ENCODE measurements around the gene HPS1. TPM values are rescaled to one million over a fixed set of nuclear protein-coding genes. Genes with fewer than 3 reads are reported as not detected.

Gene HPS1
- total RNA-seq, 4 donors from 2014 or later: 46.5 to 83.5 (median 67.5) TPM

DNA sequence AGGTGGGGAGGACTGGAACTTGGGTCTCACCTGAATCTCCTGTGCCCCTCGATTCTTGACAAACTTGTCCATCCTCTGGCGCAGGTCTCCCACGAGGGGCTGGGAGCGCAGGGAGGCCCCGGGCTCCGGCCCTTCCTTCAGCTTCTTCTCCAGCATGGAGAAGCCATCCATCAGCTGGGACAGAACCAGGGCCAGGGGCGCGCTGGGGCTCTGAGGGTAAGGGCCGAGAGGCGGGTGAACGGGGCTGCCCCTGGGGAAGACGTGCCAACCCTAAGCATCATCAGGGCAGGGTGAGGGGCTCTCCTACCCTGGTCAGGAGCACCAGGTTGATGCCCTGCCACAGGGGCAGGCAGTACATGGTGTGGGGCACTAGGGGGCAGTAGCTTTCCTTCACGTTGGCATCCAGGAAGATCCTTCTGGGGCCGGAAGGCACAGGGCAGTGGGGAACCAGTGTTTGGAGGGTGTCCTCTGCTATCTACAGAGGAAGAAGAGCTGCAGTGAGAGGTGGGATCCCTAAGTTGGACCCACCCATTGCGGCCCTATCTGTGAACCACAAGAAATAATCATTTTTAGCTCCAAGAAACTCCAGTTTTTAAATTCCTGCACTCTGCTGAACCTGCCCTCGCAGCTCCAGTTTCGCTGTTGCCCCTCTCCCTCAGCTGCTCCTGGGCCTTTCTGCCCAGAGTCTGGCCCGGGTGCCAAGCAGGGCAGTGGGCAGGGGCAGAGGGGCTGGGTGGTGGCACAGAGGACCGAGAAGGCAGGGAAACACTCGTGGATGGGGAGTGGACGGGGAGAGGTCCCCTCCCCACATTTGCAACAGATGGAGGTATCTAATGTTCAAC is 21.0 kb downstream of the HPS1 start:
- Histone ChIP-seq H3K4me1 (no peaks in the 10 kb centered on the region), H3K27ac (no peak overlapping the region), H3K27me3 (no peaks in the 10 kb centered on the region), H3K36me3 (peaks cover 88% of the 10 kb centered on the region), H3K4me3 (no peak overlapping the region), H3K9me3 (no peaks in the 10 kb centered on the region)
- DNase-seq (ENCODE audit: low spot score in 2 of 2): no peak
- no peak for TF ChIP-seq POLR2A (IDR thresholded peaks at IDR 0.05)
- TF ChIP-seq, protein P1, sequence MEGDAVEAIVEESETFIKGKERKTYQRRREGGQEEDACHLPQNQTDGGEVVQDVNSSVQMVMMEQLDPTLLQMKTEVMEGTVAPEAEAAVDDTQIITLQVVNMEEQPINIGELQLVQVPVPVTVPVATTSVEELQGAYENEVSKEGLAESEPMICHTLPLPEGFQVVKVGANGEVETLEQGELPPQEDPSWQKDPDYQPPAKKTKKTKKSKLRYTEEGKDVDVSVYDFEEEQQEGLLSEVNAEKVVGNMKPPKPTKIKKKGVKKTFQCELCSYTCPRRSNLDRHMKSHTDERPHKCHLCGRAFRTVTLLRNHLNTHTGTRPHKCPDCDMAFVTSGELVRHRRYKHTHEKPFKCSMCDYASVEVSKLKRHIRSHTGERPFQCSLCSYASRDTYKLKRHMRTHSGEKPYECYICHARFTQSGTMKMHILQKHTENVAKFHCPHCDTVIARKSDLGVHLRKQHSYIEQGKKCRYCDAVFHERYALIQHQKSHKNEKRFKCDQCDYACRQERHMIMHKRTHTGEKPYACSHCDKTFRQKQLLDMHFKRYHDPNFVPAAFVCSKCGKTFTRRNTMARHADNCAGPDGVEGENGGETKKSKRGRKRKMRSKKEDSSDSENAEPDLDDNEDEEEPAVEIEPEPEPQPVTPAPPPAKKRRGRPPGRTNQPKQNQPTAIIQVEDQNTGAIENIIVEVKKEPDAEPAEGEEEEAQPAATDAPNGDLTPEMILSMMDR (IDR thresholded peaks at IDR 0.05): peak; percentile 23 to 66
- 85% methylated on average over 12 of the region's 21 CpGs for WGBS

DNA sequence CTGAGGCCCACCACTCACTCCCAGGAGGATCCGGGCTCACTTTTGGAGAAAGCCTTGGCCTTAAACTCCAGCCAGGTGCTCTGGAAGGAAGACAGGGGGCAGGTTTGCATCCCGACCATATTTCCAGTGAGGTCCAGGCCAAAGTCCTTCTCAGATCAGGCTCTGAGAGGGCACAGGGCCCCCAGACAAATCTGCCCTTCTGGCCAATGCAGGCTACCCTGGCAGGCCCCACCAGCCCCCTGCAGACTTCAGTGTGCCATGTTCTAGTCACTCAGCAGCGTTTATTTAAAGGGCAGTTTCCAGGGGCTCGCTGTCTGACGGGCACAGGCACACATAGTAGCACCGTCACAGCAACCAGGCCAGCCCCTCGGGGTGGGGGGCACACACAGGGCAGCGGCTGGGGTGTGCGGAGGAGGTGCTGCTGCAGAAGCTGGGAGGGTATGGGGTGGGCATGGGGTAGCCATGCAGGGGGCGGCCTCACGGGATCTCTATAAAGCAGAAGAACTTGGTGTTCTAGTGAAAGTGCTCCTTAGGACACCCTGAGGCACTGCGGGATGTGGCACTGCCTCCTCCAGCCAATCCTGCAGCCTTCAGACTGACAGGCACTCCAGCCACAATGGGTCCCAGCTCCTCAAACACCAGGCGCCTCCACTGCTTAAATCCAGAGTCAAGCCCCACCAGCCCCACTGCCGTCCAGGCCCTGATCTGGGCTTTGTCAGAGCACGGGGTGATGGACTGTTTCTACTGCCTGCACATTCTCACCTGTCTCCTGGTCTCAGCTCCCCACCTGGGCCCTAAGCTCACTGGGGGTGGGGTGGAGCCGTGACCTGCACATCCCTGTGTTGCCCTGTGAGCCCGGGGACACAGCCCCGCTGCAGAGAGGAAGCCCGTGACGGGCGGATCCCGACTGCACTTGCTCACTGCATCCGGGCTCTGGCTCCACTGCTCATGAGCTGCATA is 22.2 kb downstream of the HPS1 start:
- no peak for DNase-seq (ENCODE audit: low spot score in 2 of 2)
- no peak overlapping the region for H3K27ac ChIP-seq
- H3K4me1 ChIP-seq: no peaks in the 10 kb centered on the region
- H3K36me3 ChIP-seq: peaks cover 88% of the 10 kb centered on the region
- no peaks in the 10 kb centered on the region for H3K27me3 ChIP-seq
- no peak for TF ChIP-seq POLR2A (IDR thresholded peaks at IDR 0.05)
- TF ChIP-seq, protein P1 (IDR thresholded peaks at IDR 0.05): no peak
- TF ChIP-seq EP300 (IDR thresholded peaks at IDR 0.05): no peak
- no peak for TF ChIP-seq POLR2AphosphoS5 (IDR thresholded peaks at IDR 0.05)
- H3K4me3 ChIP-seq: no peak overlapping the region
- H3K9me3 ChIP-seq: no peaks in the 10 kb centered on the region
- WGBS: 53% methylated on average over 12 of the region's 23 CpGs

DNA sequence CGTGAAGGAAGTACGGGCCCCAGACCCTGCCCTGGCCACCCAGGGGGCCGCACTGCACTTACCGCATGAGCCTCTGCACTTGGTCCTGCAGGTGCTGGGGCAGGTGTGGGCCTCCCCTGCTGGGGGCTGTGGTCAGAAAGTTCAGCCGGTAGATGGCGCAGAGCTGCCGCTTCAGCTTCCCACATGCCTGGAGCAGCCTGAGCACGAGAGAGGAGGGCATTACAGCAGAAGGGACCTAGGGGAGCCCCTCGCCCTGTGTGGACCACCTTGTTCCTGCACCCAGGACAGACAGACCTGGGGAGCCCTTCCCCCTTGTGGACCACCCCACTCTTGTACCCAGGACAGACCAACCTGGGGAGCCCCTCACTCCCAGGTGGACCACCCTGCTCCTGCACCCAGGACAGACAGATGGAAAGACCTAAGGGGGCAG is 23.0 kb downstream of the HPS1 start:
- Histone ChIP-seq H3K27ac (no peak overlapping the region), H3K9me3 (no peaks in the 10 kb centered on the region), H3K36me3 (peaks cover 88% of the 10 kb centered on the region), H3K27me3 (no peaks in the 10 kb centered on the region), H3K4me1 (no peaks in the 10 kb centered on the region), H3K4me3 (no peak overlapping the region)
- no CpG with 5 or more reads among the region's 9 CpGs for WGBS
- no peak for DNase-seq (ENCODE audit: low spot score in 2 of 2)
- TF ChIP-seq EP300 (IDR thresholded peaks at IDR 0.05) (no peak), POLR2AphosphoS5 (IDR thresholded peaks at IDR 0.05) (no peak), POLR2A (IDR thresholded peaks at IDR 0.05) (no peak)
- TF ChIP-seq, protein P1 (IDR thresholded peaks at IDR 0.05): no peak

DNA sequence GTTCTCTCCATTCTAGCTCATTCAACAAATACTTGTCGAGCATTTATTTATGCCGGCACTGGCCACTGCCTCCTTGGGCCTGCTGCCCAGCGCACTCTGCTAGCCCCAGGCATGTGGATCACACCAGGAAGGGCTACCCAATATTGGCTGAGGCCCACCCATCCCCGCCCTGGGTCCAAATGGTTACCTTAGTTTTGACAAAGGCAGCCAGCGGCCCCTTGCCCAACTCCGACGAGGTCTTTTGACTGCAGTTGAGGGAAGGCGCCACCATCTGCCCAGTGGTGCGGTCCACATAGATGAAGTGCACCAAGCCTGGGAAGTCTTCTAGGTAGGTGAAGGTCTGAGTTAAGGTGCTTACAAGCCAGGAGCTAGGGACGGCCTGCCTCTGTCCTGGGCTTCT is 24.6 kb downstream of the HPS1 start:
- TF ChIP-seq, protein P1 (IDR thresholded peaks at IDR 0.05): no peak
- no peak for TF ChIP-seq POLR2AphosphoS5 (IDR thresholded peaks at IDR 0.05)
- no peak for TF ChIP-seq EP300 (IDR thresholded peaks at IDR 0.05)
- no peak for TF ChIP-seq POLR2A (IDR thresholded peaks at IDR 0.05)
- Histone ChIP-seq H3K27ac (no peak overlapping the region), H3K9me3 (no peaks in the 10 kb centered on the region), H3K4me1 (no peaks in the 10 kb centered on the region), H3K36me3 (peaks cover 90% of the 10 kb centered on the region), H3K27me3 (no peaks in the 10 kb centered on the region), H3K4me3 (no peak overlapping the region)
- 91% methylated on average over 10 of the region's 10 CpGs for WGBS
- no peak for DNase-seq (ENCODE audit: low spot score in 2 of 2)

DNA sequence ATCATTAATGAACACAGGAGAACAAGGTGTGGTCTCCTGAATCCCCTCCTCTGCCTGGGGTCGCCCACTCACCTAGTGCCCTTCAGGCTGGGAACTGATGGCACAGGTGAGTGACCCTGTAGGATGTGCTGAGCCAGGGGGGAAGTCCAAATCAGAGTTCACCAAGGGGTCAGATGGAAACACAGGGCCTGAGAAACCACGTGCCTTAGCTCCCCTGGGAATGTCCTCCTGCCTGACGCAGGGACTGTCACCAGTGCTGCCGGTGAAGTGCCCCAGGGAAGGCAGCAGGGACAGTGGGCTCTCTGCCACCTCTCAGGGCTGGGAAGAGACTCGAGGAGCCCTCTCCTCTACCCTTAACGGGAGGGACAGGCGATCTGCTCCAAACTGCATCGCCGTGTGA is 25.9 kb downstream of the HPS1 start:
- 78% methylated on average over 9 of the region's 9 CpGs for WGBS
- Histone ChIP-seq H3K9me3 (no peaks in the 10 kb centered on the region), H3K4me3 (no peak overlapping the region), H3K27ac (no peak overlapping the region), H3K4me1 (peaks cover 1% of the 10 kb centered on the region), H3K36me3 (peaks cover 86% of the 10 kb centered on the region), H3K27me3 (no peaks in the 10 kb centered on the region)
- TF ChIP-seq, protein P1 (IDR thresholded peaks at IDR 0.05): no peak
- no peak for TF ChIP-seq POLR2AphosphoS5 (IDR thresholded peaks at IDR 0.05)
- no peak for TF ChIP-seq POLR2A (IDR thresholded peaks at IDR 0.05)
- TF ChIP-seq EP300 (IDR thresholded peaks at IDR 0.05): no peak
- no peak for DNase-seq (ENCODE audit: low spot score in 2 of 2)
